GM19467 (cell line): ENCODE measurements around the gene RAB1A.
A peak's percentile ranks its signal among the peaks of the same experiment; 100 is the strongest.
"Not testable (repeated sequence)": the region's sequence is repeated elsewhere in the genome, so short reads cannot be mapped to it uniquely, and the experiment has no call there.

Experiments
- ATAC-seq: cut with Tn5 transposase; IDR thresholded peaks from one replicate; pipeline ENCODE4 v1.9.1; 2021; ENCODE audit warnings: mild to moderate bottlenecking, moderate library complexity; ENCODE audit not compliant: unreplicated experiment

RAB1A gene

DNA sequence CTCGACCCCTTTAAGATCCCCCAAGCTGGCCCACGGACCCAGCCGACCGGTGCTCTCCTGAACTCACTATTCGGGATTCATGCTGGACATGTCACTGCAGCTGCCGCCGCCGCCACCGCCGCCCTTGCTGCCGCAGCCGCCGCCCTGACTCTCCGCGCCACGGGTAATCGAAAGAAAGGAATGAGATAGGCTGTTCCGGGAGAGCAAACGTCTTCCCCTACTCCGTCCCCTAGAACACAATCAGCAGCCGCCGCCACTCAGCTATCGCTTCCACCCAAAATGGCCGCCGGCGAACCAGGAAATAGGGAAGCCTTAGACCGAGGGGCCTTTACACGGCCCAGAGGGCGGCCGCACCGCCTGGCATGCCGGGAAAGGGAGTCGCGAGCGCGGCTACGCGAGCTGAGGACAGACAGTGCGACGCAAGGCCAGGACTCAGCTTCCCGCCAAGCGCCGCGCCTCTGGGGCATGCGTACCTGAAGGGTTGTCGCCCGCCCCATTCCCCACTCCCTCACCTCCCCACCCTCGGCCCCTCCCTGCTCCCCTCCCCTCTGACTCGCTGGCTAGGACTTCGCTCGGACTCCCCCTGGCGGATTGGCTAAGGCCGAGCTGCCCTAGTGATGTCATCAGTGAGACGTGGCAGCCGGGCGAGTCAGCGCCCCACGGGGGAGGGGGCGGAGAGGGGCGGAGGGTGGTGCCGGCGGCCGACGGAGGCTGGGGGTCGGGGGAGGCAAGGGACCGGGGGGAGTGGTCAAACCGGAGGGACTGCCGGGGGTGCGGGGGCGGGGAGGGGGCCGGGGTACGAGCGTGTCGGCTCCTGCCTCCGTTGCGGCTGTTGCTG lies at the start of gene RAB1A:
Gene RAB1A (minus strand): TSS at position 281 of the 838 bp plus-strand sequence. CDS start 191 bp downstream, at position 90.
- peak; percentile 98 for ATAC-seq

DNA sequence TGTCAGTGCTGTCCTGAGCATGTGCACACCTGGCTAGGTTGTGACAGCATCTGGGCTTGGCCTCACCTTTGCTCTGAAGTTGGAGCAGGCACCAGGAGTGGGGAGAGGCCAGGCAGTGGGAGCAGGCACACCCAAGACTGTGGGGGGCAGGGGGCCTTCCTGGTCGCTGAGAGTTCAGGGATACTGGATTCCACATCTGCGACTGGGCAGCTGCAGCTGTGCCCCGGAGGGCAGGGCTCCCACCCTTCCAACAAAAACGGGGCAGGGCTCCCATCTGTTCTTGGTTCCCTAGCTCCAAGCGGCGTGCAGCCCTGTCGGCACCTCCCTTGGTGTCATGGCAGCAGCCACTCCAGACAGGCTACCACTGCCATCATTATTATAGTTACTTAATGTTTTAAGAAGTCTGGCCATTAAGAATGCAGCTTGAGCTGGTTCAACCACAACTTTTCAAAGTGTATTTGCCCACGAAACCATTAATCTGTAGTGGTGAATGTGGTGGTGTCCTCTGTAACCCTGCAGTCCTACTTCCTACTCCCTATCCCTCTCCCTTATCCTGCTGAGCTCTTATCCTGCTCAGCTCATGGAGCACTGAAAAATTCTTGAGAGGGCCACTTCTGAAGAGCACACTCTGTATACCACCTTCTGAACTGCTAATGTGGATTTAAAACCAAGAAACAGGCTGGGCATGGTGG lies 48.0 kb upstream of the RAB1A start:
- no peak for ATAC-seq

DNA sequence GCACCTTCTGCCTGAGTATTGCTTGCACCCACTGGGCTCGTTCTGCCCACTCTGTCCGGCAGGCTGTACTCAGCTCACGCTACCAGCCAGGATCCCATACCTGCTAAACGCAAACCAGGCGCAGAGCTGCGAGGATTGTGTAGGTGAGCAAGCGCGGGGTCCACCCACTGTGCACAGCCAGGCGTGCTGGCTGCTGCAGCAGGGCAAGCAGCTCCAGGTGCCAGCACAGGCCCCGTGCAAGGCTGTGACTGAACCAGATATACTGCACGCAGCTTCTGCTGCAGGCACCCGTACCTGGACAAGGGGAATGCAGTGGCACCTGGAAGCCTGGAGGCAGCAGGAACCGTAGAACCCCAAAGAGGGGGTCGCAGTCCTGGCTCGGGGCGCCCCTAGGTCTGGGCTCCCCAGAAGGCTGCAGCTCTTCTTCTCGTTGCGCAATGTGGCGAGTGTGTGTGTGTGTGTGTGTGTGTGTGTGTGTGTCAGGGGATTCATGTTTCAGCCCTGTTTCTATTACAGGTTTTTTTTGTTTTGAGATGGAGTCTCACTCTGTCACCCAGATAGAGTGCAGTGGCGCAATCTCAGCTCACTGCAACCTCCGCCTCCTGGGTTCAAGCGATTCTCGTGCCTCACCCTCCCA lies 46.1 kb upstream of the RAB1A start:
- no peak for ATAC-seq

DNA sequence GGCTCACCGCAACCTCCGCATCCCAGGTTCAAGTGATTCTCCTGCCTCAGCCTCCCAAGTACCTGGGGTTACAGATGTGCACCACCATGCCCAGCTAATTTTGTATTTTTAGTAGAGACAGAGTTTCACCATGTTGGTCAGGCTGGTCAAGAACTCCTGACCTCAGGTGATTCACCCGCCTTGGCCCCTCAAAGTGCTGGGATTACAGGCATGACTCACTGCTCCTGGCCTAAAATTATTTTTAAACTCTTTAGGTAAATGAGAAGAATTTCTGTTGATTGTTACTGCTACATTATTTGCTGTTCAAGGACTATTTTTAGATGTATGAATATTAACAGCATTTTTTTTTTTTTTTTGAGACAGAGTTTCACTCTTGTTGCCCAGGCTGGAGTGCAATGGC lies 44.1 kb upstream of the RAB1A start:
- ATAC-seq, result not testable (repeated sequence)

DNA sequence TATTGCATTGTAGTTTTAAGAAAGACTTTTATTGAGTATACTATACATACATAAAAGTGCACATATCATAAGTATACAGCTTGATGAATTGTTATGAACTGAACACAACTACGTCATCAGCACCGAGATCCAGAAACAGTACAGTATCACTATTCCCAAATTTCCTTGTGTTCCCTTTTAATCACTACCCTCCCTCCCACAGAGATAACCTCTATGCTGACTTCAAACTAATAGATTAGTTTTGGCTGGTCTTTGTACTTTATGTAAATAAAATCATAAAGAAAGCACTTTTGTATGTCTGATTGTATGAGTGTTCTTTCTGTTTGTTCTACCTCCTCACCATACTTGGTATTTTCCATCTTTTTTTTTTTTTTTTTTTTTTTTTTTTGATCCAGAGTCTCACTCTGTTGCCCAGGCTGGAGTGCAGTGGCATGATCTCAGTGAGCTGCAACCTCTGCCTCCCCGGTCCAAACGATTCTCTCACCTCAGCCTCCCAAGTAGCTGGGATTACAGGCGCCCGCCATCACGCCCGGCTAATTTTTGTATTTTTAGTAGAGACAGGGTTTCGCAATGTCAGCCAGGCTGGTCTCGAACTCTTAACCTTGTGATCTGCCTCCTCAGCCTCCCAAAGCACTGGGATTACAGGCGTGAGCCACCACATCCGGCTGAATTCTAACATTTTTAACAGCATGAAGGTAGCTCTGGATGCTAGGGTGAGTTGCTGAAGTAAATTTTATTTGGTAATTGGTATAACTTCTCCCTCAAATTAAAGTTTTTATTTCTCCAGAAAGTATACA lies 43.3 kb upstream of the RAB1A start:
- no peak for ATAC-seq

DNA sequence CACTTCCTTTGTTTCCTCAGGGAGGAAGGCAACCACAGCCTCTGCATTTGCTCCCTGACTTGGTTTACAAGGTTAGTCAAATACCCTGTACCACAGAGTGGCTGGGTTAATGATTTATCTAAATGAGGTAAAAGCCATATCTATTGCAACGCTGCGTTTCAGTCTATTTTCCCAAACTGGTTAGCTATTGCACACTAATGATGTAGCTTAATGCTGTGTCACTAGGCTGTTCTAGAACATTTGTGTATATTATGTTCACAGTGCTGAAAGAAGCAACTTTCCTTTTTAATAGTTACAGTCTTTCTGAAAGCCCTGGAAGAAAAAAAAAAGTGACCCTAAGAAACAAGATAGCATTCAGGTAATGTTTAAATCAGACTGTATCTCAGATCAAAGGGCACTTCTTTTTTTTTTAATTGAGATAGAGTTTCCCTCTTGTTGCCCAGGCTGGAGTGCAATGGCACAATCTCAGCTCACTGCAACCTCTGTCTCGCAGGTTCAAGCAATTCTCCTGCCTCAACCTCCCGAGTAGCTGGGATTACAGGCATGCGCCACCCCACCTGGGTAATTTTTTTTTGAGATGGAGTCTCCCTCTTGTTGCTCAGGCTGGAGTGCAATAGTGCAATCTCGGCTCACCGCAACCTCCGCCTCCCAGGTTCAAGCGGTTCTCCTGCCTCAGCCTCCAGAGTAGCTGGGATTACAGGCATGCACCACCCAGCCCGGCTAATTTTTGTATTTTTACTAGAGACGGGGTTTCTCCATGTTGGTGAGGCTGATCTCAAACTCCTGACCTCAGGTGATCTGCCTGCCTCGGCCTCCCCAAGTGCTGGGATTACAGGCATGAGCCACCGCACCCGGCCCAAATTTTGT lies 40.9 kb upstream of the RAB1A start:
- ATAC-seq, result not testable (repeated sequence)

- ATAC-seq, result no peak
Observed at GRCh38 chr2:65169760-65170136, 39.8 kb upstream of the RAB1A start.

GRCh38 chr2:65165558-65165957 lies 35.7 kb upstream of the RAB1A start:
- no peak for ATAC-seq

- no peak for ATAC-seq
Observed at GRCh38 chr2:65164426-65164891, 34.6 kb upstream of the RAB1A start.

DNA sequence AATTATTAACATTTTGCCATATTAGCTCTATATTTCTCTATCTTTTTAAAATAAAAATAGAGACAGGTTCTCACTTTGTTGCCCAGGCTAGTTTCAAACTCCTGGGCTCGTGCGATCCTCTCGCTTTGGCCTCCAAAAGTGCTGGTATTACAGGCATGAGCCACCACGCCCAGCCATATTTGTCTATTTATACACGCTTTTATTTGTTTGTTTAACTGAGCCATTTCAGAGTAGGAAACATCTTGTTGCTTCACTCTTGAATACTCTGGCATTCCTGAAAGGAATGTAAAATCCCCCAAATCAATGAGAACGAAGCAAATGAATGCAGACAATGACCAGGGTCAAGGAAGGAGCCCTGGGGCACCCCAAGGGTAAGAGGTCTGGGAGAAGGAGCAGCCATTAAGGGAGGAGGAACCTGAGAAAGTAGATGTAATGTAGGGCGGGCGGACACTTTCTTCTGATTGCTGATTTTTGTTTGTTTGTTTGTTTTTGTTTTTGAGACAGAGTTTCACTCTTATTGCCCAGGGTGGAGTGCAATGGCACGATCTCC lies 31.7 kb upstream of the RAB1A start:
- no peak for ATAC-seq

GRCh38 chr2:65159906-65160305 lies 30.0 kb upstream of the RAB1A start:
- ATAC-seq, result no peak

DNA sequence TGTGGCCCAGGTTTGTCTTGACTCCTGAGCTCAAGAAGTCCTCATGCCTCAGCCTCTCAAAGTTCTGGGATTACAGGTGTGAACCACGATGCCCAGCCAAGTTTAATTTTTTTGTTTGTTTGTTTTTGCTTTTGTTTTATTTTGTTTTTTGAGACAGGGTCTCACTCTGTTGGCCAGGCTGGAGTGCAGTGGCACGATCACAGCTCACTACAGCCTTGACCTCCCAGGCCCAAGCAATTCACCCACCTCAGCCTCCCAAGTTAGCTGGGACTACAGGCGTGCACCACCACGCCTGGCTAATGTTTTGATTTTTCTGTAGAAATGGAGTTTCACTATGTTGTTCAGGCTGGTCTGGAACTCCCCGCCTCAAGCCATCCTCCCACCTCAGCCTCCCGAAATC lies 29.4 kb upstream of the RAB1A start:
- no peak for ATAC-seq

DNA sequence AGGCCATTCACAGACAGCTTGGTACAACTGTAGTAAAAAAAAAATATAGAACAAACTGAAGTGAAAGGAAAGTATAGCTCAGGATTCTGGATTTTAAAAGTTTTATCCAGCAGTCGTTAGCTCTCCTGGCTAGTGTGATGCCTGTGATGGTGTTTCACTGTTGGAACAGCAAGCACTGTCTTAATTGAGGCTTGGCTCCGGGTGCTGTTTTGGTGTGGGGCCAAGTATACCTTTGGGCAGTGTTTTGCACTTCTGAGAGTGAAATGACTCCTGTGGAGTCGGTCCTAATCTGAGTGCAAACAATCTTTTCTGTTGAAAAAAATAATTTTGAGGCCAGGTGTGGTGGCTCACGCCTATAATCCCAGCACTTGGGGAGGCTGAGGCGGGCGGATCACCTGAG lies 28.7 kb upstream of the RAB1A start:
- ATAC-seq, result no peak

GRCh38 chr2:65157856-65158255 lies 27.9 kb upstream of the RAB1A start:
- ATAC-seq, result not testable (repeated sequence)

DNA sequence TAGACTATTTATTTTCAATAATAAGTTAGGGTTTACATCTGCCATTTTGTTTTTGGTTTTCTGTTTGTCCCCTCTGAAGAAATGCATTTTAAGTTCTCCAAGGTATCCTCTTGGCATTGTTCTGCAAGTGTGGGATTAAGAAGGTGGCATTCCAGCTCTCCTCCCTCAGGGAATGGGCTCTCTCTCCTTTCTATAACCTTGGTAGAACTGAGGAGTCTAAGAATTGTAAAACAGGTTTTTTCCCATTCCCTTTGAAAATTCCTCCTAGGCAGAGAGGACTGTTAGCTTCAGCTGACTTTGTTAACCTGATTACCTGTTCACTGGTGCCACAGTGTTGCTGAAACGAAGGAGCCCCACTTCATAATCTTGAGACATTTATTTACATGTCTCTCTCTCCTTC lies 26.1 kb upstream of the RAB1A start:
- ATAC-seq, result no peak

GRCh38 chr2:65153515-65153914 lies 23.6 kb upstream of the RAB1A start:
- no peak for ATAC-seq

DNA sequence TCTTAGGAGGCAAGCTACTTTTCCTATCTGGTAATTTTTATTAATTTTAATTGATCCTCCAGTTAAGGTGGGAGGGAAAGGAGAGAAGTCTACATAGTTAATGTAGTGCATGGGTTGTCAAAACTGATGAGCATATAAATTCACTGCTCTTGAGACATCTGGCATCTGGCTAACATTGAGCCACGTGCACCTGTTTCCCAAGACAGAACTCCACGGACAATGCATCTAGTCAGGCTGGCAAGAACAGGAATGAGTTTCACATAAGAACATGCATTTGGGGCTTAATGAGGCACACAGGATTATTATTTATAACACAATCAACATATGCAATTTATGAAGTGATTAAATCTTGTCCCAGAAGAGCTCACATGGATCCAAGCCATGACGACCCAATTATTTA lies 16.2 kb upstream of the RAB1A start:
- ATAC-seq, result no peak

DNA sequence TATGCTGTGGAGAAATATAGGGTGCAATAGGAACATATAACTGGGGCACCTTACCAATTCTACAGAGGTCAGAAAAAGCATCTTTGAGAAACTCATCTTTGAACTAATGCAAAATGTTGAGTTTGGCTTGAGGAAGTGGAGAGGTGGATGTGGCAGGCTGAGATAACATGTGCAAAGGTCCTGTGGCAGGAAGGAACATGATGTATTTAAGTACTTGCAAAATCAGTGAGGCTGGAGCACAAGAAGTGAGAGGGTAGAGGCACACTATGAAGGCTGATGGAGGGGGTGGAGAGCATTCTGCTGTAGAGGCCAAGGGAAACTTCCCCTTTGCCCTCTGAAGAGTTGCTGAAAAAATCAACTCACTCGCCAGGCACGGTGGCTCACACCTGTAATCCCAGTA lies 14.7 kb upstream of the RAB1A start:
- no peak for ATAC-seq

DNA sequence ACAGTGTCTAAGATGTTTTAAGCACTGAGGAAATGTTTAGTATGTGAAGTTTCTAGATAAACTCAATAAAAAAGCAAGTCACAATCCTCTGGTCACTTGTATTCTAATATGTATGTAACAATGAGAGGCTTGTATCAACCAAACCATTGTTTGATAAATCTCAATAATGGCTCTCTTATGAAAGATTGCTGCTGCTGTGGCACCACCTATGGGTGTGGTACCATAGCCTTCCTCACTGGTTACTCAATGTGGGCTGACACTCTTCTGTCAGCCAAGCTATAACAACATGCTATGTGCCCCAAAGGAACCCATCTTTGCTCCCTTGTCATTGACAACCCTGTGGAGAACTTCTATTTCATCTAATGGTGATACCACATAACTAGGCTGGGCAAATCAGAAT lies 12.6 kb upstream of the RAB1A start:
- ATAC-seq, result no peak
